NOMO-1 (cell line): ENCODE data around the gene NKAIN4.

Source experiments
- DNase-seq, 2 experiments: peaks; one replicate each; lab custom pipeline; 2025; ENCODE audit not compliant: unreplicated experiment in 2 of 2; lab: John Stamatoyannopoulos, UW

Gene NKAIN4

DNA sequence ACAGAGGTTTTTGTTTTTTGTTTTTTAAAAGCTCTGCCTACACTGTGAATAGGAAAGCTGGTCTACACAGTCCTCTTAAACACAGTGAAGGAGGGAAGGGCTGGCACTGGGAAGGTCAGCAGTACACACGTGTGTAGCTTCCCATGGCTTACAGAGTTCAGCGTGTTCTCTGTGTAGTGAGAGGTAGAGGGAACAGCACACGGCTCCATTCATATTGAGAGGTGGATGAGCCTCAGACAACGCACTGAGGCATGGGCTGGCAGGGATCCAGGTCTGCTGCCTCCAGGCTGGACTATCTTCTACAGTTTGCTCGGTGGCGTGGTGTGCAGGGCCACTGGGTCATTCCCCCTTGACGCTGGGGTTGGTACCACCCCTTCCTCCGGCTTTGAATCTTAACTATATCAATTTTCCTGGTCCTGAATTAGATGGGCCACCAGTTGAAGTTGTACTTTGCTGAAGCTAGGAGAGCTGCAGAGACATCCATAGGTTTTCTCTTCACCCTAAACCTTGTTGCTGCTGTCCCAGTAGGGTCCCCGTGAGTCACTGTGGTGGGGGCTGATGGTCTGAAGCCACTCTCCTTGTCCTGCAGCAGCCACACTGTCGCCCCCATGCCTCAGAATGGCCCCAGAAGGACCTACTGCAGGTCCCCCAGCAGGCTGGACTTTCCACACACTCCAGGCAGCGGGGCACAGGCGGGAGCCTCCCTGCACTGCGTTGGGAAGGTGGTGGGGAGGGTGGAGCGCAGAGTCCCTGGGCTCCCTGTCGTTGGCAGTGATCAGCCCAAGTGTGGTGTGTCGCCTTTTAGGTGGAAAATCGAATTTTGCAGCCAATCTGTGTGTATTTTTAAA, 20.3 kb upstream of the NKAIN4 start:
- DNase-seq: no peak

DNA sequence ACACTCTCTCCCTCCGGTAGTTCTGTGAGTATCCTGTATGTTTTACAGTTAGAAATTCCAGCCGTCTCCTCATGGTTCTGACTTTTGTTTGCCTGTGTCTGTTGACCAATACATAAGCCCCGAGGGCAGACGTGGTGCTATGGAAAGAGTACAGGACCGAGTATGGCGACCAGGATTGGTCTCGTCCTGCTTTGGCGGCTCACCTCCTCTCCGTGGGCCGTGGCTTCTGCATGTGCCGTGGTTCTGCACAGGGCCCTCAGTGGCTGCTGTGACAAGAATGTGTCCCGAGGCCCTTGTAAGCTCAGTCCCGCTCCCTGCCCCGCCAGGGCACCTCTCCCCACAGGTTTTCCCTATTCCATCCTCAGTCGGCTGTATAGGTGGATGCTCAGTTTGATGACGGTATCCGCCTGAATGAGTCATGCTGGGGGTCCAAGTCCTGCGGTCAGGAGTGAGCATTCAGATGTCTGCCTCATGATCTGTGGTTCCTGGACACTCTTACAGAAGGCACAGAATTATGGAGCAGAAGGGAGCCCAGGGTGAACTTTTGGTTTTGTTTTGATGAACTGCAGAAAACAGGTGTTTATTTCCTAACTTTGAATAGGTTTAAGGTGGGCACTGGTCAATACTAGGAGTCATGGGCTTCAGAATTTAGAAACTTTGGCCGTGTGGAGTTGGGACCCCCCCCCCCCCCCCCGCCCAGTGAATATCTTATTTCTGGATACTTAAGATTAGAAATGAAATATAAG, 19.5 kb upstream of the NKAIN4 start:
- DNase-seq: no peak

DNA sequence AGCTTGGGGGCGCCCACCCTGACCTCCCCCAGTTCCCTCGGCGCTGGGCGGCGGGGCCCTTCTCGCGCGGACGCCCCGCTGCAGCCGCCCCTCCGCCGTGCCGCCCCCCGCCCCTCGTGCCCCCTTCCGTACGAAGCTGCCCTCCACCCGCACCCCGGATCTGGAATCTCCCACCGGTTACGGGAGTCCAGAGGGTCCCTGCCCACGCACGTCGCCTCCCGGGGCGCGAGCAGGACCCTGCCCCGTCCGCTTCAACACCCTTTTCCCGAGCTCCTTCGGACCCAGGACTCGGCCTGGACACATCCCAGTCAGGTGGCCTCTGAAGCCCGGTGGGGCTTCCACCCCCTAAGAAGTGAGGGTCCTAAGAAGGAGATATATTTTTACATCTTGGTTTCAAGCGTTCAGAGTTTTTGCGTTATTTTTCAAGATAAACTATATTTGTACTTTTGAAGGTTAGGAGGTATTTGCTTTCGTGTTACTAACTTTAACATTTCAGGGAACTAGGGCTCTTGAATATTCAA, 18.9 kb upstream of the NKAIN4 start:
- DNase-seq: no peak

DNA sequence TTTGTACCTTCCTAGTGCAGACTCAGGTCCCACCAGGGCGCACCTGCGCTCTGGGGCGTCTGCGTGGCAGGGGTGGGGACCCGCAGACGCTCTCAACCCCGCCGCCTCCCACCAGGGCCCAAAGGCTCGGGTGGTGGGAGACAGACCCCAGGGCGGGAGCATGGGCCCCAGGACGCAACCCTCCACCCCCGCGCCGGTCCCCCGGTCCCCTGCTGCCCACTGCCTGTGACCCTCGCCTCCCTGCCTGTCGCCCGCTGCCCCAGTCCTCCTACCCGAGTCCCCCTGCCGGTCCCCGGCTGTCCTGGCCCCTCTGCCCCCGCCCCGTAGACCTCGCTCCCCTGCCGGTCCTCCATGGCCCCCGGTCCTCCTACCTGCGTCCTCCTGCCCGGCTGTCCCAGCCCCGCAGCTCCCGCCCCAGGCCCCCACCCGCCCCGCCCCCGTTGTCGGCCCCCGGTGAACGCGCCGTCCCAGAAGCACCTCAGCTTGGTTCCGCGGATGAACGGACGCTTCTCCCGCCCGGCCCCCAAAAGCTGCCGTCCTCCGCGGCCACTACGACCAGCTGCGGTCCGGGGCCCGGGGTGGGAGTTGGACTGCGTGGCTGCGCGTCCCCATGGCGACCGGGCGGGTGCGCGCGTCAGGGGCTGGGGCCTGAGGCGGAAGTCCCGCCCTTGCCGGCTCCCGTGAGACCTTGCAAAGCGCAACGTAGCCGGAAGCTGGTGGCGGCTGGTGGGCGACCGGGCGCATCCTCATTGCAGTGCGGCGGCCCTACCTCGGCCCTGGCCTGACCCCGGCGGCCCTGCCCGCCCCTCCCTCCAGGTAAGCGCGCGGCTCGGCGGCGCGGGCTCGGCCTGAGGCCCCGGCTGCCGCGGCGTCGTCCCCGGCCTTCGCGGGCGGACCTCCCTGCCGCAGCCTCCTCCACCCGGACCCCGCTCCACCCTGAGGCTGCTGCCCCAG, 18.1 kb upstream of the NKAIN4 start, which contains the start of gene ARFGAP1:
TSS of gene ARFGAP1 (plus strand) at position 709 of the 954 bp plus-strand sequence. CDS start 2,768 bp downstream, outside the sequence.
- peak; percentile 82 to 87 for DNase-seq

DNA sequence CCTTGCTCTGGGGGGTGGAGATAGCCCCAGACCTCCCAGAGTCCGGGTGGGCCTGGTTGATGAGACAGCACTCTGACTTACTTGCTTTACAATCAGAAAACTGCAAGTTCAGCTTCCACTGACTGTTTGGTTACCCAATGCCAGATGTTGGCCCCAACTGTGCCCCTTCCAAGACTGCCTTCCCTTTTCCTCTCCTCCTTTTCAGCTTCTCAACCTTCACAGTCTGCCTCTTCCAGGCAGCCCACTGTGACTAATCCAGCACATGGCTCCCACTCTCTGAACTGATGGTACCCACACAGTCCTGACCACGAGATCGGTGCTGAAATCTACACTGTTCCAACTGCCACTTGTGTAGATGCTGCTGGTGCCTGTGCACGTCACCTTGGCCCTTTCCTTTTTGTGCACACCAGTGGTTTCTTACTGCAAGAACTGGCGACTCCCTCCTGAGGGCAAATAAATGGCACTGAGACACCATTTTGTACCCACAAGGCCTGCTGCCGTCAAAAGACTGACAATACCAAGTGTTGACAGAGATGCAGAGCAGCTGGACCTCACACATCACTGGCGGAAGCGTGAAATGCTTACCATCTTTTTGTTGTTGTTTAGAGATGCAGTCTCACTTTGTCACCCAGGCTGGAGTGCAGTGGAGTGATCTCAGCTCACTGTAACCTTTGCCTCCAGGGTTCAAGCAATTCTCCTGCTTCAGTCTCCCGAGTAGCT, 16.5 kb upstream of the NKAIN4 start:
- DNase-seq: no peak

DNA sequence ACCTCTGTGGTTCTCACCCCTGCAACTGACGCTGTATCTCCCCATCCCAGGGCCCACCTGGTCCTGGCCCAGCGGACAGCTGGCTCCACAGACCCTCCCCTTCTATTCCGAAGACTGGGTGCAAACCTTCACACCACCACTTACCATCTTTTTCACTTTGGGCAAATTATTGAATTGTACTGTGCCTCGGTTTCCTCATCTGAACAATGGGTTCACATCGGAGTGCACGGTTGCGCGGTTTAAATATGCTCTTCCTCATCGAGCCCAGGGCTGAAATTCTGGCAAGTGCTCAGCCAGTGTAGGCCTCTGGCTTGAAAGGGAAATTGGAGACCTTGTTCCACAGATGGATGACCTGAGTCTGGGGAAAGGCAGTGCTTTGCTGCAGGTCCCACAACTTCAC, 15.5 kb upstream of the NKAIN4 start:
- DNase-seq: no peak

DNA sequence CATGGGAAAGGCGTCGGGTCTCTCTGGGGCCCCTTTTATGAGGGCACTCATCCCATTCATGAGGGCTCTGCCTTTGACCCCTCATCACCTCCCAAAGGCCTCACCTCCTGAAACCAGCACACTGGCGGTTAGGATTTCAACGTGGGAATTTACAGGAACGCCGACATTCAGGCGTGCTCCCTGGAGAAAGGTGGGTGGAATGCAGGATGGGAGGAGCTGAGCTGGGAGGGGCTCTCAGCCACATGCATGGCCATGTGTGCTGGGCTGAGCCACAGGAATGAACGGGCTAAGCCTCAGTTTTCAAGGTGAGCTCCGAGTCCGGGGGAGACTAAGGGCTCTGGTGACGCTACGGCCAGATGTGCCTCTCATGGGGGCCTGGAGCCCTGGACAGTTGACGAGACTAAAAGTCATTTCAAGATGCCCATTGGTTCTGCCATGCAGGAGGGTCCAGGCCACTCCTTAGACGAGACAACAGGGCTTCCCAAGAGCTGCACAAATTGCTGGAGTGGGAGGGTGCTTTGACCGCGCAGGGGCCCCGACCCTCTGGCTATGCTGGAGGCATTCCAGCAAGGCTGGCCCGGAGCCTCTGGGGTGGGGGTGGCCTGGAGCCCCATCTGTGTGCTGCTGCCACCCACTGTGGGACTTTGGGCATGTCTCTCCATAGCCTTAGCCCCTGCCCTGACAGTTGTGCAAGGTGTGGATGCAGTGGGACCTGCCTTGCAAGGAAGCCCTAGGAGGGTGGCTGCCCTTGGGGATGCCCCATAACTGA, 14.6 kb upstream of the NKAIN4 start:
- no peak for DNase-seq

DNA sequence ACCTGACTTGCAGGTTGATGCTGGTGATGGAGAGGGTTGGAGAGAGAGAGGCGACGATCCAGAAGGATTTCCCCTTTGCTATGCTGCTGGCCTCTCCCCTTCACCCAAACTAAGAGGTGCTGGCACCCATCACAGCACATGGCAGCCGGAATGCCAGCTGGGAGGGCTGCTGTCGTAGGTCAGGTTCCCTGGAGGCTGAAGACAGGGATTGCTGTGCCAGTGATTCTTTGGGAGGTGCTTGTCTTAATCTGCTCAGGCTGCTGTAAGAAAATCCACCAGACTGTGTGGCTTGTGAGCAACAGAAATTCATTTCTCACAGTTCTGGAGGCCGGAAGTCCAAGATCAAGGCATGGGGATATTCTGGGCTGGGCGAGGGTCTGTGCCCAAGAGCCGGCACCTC, 14.0 kb upstream of the NKAIN4 start:
- DNase-seq: no peak

DNA sequence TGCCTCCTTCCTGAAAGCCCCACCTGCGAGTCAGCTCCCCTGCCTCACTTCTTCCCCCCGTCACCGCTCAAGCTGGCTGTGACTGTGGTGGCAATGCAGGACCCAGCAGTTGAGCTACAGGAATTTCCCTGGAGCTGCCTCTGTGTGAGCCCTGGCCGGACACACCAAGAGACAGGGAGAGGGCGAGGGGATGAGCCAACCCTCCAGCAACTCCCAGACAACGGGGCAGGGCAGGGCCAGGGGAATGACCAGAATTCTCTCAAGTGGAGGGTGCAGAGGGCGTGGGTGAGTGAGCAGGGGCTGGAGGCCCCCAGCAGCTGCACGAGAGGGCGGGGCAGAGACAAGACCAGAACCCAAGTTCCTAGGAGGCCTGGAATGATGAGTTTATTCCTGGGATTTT, 13.4 kb upstream of the NKAIN4 start:
- no peak for DNase-seq

DNA sequence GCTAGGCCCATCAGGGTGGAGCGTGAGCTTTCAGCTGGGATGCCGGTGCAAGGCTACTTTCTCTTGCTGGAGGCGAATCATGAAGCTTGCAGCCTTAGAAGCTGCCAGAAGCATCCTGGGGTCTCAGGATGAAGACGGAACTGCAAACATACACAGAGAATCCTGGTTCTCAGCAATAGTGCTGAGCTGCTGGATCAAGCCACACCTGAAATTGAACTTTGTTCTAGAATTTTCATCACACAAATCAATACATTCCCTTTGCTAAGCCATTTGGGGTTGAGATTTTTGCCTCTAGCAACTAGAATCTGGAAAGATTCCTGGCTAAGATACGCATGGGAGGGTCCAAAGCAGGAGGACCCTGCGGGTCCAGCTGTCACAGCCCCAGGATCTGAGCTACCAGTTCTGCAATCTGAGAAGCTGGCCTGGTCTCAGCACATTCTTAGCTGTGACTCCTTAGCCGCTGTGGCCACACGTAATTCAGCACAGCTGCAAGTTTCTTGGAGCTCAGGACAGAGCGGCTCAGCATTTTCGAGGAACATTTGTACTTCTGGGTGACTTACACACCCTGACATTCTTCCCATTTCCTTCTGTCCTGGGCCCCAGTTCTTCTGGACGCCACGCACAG, 11.7 kb upstream of the NKAIN4 start:
- DNase-seq: no peak

DNA sequence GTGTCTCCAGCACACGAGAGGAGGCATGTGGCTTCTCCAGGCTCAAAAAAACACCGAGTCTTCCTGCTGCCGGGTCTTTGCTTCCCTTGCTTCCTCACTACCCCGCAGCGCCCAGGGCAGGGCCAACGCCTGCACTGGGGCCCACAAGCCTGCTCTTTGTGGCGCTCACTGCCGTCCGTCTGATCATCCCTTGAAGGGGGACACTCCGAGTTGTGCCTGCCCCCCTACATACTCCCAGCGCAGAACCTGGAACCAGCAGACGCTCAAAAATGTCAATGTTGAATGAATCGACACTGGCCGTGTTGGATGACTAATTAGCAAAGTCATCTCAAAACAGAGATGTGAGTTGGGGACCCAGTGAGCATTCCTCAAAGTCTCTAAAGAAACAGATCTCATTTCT, 10.3 kb upstream of the NKAIN4 start:
- no peak for DNase-seq

DNA sequence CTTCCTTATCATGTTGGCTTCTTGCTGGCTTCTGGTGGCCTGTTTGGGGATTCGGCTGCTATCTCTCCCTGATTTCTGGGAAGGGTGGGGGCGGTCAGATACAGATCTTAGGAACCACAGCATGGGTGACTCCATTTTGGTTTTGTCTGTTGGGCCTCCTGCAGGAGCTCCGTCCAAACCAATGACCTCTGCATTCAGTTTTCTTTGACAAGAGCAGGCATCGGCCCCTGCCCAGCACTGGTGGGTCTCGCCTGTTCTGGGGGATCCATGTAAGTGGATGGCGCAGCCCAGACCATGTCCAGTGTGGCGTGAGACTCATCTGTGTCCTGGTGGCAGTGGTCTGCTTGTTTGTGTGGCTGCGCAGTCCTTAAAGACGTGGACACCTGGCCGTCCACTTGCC, 9.7 kb upstream of the NKAIN4 start:
- no peak for DNase-seq

DNA sequence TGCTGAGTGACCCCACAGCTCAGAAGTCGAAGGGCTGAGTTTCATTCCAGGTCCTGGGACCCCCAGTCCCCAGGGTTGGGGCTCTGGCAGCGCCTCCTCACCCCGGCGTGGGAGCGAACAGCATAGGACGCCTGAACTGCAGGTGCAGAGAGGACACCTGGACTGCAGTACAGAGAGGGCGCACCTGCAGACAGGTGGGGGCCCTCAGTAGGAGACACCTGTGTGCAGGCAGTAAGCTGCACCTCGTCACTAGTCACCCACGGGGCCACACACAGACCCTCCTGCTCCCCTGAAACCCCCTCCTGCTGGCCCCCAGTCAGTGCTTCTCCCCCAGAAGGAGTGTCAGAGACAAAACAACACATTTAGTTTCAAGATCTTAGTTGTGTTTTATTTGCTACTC, 8.6 kb upstream of the NKAIN4 start:
- no peak for DNase-seq

DNA sequence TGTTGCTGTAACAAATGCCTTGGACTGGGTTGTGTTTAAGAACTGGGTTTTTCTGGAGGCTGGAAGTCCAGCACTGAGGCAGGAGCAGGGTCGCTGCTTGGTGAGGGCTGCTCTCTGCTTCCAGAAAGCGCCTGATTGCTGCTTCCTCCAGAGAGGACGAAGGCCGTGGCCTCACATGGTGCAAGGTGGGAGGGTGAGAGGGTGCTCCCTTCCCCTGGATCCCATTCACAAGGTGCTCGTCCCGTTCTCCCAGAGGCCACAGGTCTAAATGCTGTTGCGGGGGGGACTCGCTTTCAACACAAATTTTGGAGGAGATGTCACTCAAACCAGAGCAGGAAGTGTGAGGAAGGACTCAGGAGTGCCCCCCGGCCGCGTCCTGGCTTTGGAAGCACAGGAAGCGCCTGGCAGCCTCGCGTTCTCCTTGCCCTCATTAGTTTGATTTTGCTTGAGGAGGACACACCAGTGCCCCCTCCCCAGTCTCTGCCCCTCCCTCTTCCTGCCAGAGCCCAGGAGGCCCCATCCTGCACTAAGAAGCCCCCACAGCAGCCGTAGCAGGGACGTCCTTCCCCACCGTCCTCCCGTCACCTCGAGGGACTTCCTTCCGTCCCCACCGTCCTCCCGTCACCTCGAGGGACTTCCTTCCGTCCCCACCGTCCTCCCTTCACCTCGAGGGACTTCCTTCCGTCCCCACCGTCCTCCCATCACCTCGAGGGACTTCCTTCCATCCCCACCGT, 7.7 kb upstream of the NKAIN4 start:
- no peak for DNase-seq

DNA sequence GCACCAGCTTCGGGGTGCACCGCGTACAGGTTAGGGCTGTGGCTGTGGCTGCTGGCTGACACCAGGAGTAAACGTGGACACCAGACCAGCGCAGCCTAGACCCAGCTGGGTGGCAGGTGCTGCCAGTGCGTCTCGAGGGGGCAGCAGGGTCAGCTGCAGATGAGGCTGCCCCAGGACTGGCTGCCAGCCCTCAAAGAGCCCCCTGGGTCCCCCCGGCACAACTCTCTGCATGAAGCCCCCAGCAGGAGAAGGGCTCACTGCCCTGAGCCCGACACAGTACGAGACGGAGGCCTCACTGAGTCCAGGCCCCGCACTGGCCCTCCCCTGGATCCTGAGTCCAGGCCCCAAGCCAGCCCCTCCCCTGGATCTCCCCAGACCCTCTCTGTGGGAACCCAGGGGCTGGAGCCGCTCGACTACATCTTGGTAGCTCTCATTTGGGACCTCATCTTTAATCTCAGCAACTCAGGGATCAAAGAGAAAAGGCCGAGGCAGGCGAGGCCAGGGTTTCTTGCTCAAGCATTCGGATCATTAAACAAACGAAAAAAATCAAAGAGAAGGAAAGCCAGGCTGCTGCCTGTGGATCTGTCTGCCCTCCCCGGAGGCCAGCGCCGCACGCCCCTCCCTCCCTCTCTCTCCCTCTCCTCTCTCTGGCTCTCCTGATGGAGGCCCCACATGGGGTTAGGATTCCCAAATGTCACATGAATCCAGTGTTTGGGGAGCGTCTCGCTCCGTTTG, 7.0 kb upstream of the NKAIN4 start:
- DNase-seq: no peak

DNA sequence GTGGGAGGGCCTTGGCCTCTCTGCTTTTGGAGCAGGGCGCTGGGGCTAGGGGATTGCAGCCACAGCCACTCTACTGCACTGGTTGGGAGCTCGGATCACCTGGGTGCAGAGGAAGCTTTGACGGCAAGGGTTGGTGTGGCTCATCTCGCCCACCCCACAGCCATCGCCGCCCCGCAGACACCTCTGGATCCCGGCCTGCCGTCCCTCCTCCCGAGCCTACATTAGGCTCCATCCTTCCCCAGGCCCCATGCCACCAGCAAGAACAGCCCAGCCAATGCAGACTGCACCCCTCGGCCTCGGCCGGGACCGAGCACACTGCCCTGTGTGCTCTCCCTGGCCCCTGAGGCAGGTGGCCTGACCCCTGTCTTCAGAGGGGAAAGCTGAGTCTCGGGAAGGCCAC, 6.3 kb upstream of the NKAIN4 start:
- no peak for DNase-seq

DNA sequence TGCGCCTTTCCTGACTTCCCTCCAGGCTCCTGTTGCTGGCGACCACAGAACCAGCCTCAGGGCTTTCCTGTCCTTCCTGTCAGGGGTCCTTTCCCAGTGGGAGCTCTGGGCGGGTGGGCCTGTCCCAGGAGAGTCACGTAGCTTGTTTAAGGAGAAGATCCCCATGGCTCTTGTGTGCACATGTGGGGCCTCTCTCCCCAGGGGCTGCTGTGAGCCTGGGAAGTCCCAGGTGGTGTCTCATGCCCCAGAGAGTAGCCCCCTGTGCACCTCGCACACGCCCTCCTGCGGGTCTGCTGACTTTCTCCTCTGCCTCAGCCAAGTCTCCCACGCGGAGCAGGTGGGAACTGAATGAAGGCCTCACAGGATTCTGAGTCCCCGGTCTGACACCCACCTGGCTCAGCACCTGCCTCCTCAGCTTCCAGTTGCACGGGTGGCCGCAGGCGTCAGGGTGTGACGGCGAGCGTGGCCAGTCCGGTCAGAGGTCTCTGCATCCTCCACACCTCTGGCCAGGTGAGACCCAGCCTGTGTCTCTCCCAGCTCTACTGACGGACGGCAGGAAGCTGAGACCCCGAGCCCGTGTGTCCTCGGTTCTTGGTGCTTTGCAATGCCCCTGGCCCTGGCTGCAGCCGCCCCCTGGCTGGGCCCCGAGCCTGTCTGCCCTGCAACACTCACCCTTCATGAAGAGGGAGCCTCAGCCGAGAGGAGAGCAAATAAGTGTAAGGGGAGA, 5.6 kb upstream of the NKAIN4 start:
- DNase-seq: no peak
